Measurements from ENCODE around the gene HDGF.

HDGF gene

DNA sequence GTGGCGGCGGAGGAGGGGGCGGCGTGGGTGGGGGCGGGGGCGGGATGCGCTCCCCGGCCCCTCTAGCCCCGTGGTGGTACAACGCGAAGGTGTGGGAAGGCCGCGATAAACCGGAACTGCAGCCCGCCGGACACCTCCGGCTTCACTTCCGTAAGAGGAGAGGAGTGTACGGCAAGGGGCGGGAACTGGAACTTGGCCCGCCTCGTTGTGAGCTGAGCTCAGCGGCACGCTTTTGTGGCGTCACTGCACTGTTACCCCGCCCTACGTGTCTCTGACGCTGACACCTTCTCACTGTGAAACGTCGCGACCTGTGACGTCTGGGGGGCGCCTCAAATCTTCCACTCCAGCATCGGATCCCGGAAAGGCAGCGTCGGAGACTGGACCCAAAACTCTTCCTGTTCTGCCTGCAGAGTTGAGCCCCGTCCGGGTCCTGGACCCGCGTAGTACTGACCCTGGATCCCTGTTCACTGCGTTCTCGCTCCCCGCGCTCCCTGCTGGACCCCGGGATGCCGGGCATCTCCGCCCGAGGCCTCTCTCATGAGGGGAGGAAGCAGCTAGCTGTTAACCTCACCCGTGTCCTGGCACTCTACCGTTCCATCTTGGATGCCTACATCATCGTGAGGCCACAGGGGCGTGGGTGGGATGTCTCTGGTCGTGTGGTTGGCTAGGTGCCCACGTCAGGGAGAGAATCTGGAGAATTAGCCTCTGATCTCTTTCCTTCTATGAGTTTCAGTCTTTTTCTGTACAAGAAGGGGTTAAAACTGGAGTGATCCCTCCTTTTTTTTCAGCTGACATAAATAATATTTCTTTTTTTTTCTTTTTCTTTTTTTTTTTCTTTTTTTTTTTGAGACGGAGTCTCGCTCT lies 22.6 kb downstream of the HDGF start, which contains the start of gene ISG20L2:
Gene ISG20L2, minus strand, starts transcription at position 168 of the 864 bp plus-strand sequence. CDS start 1,114 bp downstream, outside the sequence.
- Histone ChIP-seq H3K4me3 (ENCODE audit: low read length) (peak within 1 kb of the TSS; percentile 98), H3K23ac (ENCODE audit: low read length) (no peak within 1 kb of the TSS), H2AK5ac (ENCODE audit: low read length) (peak within 1 kb of the TSS; percentile 28), H4K8ac (ENCODE audit: low read depth, low read length) (no peak within 1 kb of the TSS), H3K79me2 (ENCODE audit: control insufficient read depth, insufficient read depth, low read length) (peaks cover 44% of the 10 kb centered on the region), H3K56ac (ENCODE audit: low read length) (peak within 1 kb of the TSS; percentile 99), H4K5ac (ENCODE audit: low read length) (peak within 1 kb of the TSS; percentile 10), H2BK120ac (ENCODE audit: low read depth, low read length) (no peak within 1 kb of the TSS), H3K4me1 (ENCODE audit: control insufficient read depth, low read depth, low read length) (peaks cover 8% of the 10 kb centered on the region), H2BK5ac (ENCODE audit: low read length) (peak within 1 kb of the TSS; percentile 62), H3K18ac (ENCODE audit: low read length) (peak within 1 kb of the TSS; percentile 72), H3K79me1 (ENCODE audit: low read length) (peaks cover 27% of the 10 kb centered on the region), H3K4me2 (ENCODE audit: low read length) (peak within 1 kb of the TSS; percentile 89), H3K27ac (ENCODE audit: low read depth, low read length) (peak within 1 kb of the TSS; percentile 46), H2BK15ac (replicated peaks; ENCODE audit: low read depth) (no peak within 1 kb of the TSS), H3K36me3 (ENCODE audit: control insufficient read depth, insufficient read depth, low read length) (peaks cover 2% of the 10 kb centered on the region), H3K27me3 (ENCODE audit: insufficient read depth, low read length, poor library complexity) (no peaks in the 10 kb centered on the region), H3K4ac (ENCODE audit: low read depth, low read length) (peak within 1 kb of the TSS; percentile 46), H3K9ac (ENCODE audit: low read length) (peak within 1 kb of the TSS; percentile 99)
- no CpG with 5 or more reads among the region's 57 CpGs for WGBS (ENCODE audit: extremely low coverage, insufficient coverage, low lambda C conversion rate)
- DNase-seq: peak; percentile 99

GRCh38 chr1:156727926-156728598 lies 23.4 kb downstream of the HDGF start, which contains the start of gene METTL25B:
Gene METTL25B, plus strand, starts transcription at chr1:156728469. Its CDS starts 636 bp downstream, at chr1:156729105.
- WGBS (ENCODE audit: extremely low coverage, insufficient coverage, low lambda C conversion rate): no CpG with 5 or more reads among the region's 46 CpGs
- H4K8ac ChIP-seq (ENCODE audit: low read depth, low read length): no peak within 1 kb of the TSS

DNA sequence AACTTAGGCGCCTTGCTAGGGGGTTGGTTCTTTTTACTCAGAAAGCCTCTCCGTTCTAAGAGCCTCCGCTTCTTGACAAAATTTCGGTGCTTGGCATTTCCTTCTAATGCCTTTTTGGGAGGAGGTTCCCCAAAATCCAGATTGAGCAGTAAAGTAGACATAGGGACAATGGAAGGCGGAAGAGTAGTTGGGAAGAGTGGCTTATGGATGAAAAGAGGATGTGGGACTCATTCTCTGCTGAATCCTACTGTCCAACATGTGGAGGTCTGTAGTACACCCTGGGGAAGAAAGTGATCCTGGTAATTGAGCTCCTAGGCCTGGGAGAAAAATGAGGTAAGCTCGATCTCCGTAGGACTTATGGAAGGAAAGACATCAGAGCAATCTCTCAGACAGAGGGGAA lies 24.0 kb downstream of the HDGF start:
- peaks cover 5% of the 10 kb centered on the region for H3K36me3 ChIP-seq (ENCODE audit: control insufficient read depth, insufficient read depth, low read length)
- H3K4me2 ChIP-seq (ENCODE audit: low read length): peak overlapping the region; percentile 89
- DNase-seq: no peak
- no peak overlapping the region for H2BK5ac ChIP-seq (ENCODE audit: low read length)
- H2BK15ac ChIP-seq (replicated peaks; ENCODE audit: low read depth): no peak overlapping the region
- no peak overlapping the region for H3K23ac ChIP-seq (ENCODE audit: low read length)
- H4K8ac ChIP-seq (ENCODE audit: low read depth, low read length): no peak overlapping the region
- H2AK5ac ChIP-seq (ENCODE audit: low read length): no peak overlapping the region
- no peak overlapping the region for H4K5ac ChIP-seq (ENCODE audit: low read length)
- H2BK120ac ChIP-seq (ENCODE audit: low read depth, low read length): no peak overlapping the region
- WGBS (ENCODE audit: extremely low coverage, insufficient coverage, low lambda C conversion rate): no CpG with 5 or more reads among the region's 7 CpGs
- H3K27ac ChIP-seq (ENCODE audit: low read depth, low read length): no peak overlapping the region
- peak overlapping the region; percentile 99 for H3K9ac ChIP-seq (ENCODE audit: low read length)
- no peak overlapping the region for H3K4ac ChIP-seq (ENCODE audit: low read depth, low read length)
- peaks cover 8% of the 10 kb centered on the region for H3K4me1 ChIP-seq (ENCODE audit: control insufficient read depth, low read depth, low read length)
- no peaks in the 10 kb centered on the region for H3K27me3 ChIP-seq (ENCODE audit: insufficient read depth, low read length, poor library complexity)
- no peak overlapping the region for H3K18ac ChIP-seq (ENCODE audit: low read length)
- H3K56ac ChIP-seq (ENCODE audit: low read length): peak overlapping the region; percentile 99
- peaks cover 54% of the 10 kb centered on the region for H3K79me2 ChIP-seq (ENCODE audit: control insufficient read depth, insufficient read depth, low read length)
- H3K4me3 ChIP-seq (ENCODE audit: low read length): peak overlapping the region; percentile 98
- peaks cover 35% of the 10 kb centered on the region for H3K79me1 ChIP-seq (ENCODE audit: low read length)

More at GRCh38 chr1:156727926-156728598, 23.4 kb downstream of the HDGF start, which contains the start of gene METTL25B:
- Histone ChIP-seq H3K18ac (ENCODE audit: low read length) (peak within 1 kb of the TSS; percentile 72), H3K4me2 (ENCODE audit: low read length) (peak within 1 kb of the TSS; percentile 89), H3K4ac (ENCODE audit: low read depth, low read length) (peak within 1 kb of the TSS; percentile 46), H3K23ac (ENCODE audit: low read length) (no peak within 1 kb of the TSS), H3K79me2 (ENCODE audit: control insufficient read depth, insufficient read depth, low read length) (peaks cover 52% of the 10 kb centered on the region), H3K27me3 (ENCODE audit: insufficient read depth, low read length, poor library complexity) (no peaks in the 10 kb centered on the region), H2BK15ac (replicated peaks; ENCODE audit: low read depth) (no peak within 1 kb of the TSS), H3K4me1 (ENCODE audit: control insufficient read depth, low read depth, low read length) (peaks cover 8% of the 10 kb centered on the region), H3K4me3 (ENCODE audit: low read length) (peak within 1 kb of the TSS; percentile 98), H2AK5ac (ENCODE audit: low read length) (peak within 1 kb of the TSS; percentile 28), H2BK120ac (ENCODE audit: low read depth, low read length) (no peak within 1 kb of the TSS), H3K36me3 (ENCODE audit: control insufficient read depth, insufficient read depth, low read length) (peaks cover 3% of the 10 kb centered on the region), H3K9ac (ENCODE audit: low read length) (peak within 1 kb of the TSS; percentile 99), H2BK5ac (ENCODE audit: low read length) (peak within 1 kb of the TSS; percentile 62), H4K5ac (ENCODE audit: low read length) (peak within 1 kb of the TSS; percentile 10), H3K56ac (ENCODE audit: low read length) (peak within 1 kb of the TSS; percentile 99), H3K27ac (ENCODE audit: low read depth, low read length) (peak within 1 kb of the TSS; percentile 46), H3K79me1 (ENCODE audit: low read length) (peaks cover 34% of the 10 kb centered on the region)
- DNase-seq: peak; percentile 93

DNA sequence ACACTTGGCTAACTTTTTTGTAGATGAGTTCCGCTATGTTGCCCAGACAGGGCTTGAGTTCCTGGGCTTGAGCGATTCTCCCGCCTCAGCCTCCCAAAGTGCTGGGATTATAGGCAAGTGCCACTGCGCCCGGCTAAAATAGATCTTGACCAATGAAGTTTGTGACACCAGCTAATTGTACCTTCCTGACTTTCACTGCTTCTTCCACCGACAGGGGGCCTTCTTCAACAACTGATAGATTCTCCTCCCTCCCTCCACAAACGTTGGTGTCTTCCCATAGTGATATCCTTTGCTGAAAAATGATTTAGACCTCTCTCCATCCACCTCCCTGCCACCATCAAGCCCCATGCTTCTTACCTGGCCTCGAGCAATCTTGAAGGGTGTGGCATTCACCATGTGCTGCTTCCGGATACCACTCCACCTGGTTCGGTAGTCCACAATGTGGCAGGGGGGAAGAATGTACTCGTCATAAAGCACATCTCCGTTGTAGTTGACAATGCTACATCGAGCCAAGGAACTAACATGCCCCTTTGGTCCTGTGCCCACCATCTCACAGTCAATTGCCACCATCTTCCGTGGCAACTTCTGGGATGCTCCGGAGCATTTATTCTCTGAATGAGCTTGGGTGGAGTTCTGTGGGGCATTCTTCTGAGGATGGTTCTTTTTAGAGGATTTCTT lies 24.8 kb downstream of the HDGF start:
- DNase-seq: peak; percentile 85
- Histone ChIP-seq H3K56ac (ENCODE audit: low read length) (peak overlapping the region; percentile 83), H2BK5ac (ENCODE audit: low read length) (no peak overlapping the region), H4K8ac (ENCODE audit: low read depth, low read length) (no peak overlapping the region), H3K36me3 (ENCODE audit: control insufficient read depth, insufficient read depth, low read length) (peaks cover 5% of the 10 kb centered on the region), H3K27ac (ENCODE audit: low read depth, low read length) (no peak overlapping the region), H4K5ac (ENCODE audit: low read length) (no peak overlapping the region), H2AK5ac (ENCODE audit: low read length) (no peak overlapping the region), H3K27me3 (ENCODE audit: insufficient read depth, low read length, poor library complexity) (no peaks in the 10 kb centered on the region), H3K4me1 (ENCODE audit: control insufficient read depth, low read depth, low read length) (peaks cover 8% of the 10 kb centered on the region), H3K79me1 (ENCODE audit: low read length) (peaks cover 35% of the 10 kb centered on the region), H3K4me2 (ENCODE audit: low read length) (peak overlapping the region; percentile 90), H3K18ac (ENCODE audit: low read length) (no peak overlapping the region), H3K23ac (ENCODE audit: low read length) (no peak overlapping the region), H3K9ac (ENCODE audit: low read length) (peak overlapping the region; percentile 69), H3K4ac (ENCODE audit: low read depth, low read length) (no peak overlapping the region), H2BK120ac (ENCODE audit: low read depth, low read length) (no peak overlapping the region), H3K79me2 (ENCODE audit: control insufficient read depth, insufficient read depth, low read length) (peaks cover 54% of the 10 kb centered on the region), H2BK15ac (replicated peaks; ENCODE audit: low read depth) (no peak overlapping the region), H3K4me3 (ENCODE audit: low read length) (no peak overlapping the region)
- WGBS (ENCODE audit: extremely low coverage, insufficient coverage, low lambda C conversion rate): no CpG with 5 or more reads among the region's 15 CpGs

GRCh38 chr1:156725683-156726280 lies 25.7 kb downstream of the HDGF start:
- DNase-seq: peak; percentile 91
- peak overlapping the region; percentile 90 for H3K4me2 ChIP-seq (ENCODE audit: low read length)

More at GRCh38 chr1:156725683-156726280, 25.7 kb downstream of the HDGF start:
- Histone ChIP-seq H3K23ac (ENCODE audit: low read length) (no peak overlapping the region), H3K4me1 (ENCODE audit: control insufficient read depth, low read depth, low read length) (peaks cover 8% of the 10 kb centered on the region), H2BK5ac (ENCODE audit: low read length) (no peak overlapping the region), H2AK5ac (ENCODE audit: low read length) (no peak overlapping the region), H3K27ac (ENCODE audit: low read depth, low read length) (no peak overlapping the region), H3K36me3 (ENCODE audit: control insufficient read depth, insufficient read depth, low read length) (peaks cover 6% of the 10 kb centered on the region), H4K8ac (ENCODE audit: low read depth, low read length) (no peak overlapping the region), H3K4me3 (ENCODE audit: low read length) (peak overlapping the region; percentile 14), H3K27me3 (ENCODE audit: insufficient read depth, low read length, poor library complexity) (no peaks in the 10 kb centered on the region), H3K56ac (ENCODE audit: low read length) (peak overlapping the region; percentile 83), H3K9ac (ENCODE audit: low read length) (peak overlapping the region; percentile 69), H3K18ac (ENCODE audit: low read length) (no peak overlapping the region), H4K5ac (ENCODE audit: low read length) (no peak overlapping the region), H3K79me2 (ENCODE audit: control insufficient read depth, insufficient read depth, low read length) (peaks cover 54% of the 10 kb centered on the region), H3K4ac (ENCODE audit: low read depth, low read length) (no peak overlapping the region), H2BK120ac (ENCODE audit: low read depth, low read length) (no peak overlapping the region), H3K79me1 (ENCODE audit: low read length) (peaks cover 35% of the 10 kb centered on the region), H2BK15ac (replicated peaks; ENCODE audit: low read depth) (no peak overlapping the region)
- WGBS (ENCODE audit: extremely low coverage, insufficient coverage, low lambda C conversion rate): no CpG with 5 or more reads among the region's 18 CpGs

All from mesendoderm (in vitro differentiated cells).